Stomach (tissue), 4 donors: ENCODE data around the gene WFDC1.

Source experiments
- CTCF ChIP-seq, 7 experiments: fragments of 450-650 bp in 4 of 7; fragments of 200-600 bp in 3 of 7; sonication (generic) in 3 of 7; IDR thresholded peaks; one replicate each; pipeline ENCODE4 v1.5.1; 2016 to 2019; ENCODE audit warnings: antibody characterized with exemption in 7 of 7, control low read depth in 2 of 7, mild to moderate bottlenecking in 1 of 7
- POLR2AphosphoS5 ChIP-seq, 3 donors: sonication (generic); formaldehyde crosslinking; IDR thresholded peaks; one replicate each; pipeline ENCODE4 v1.6.1; 2016; ENCODE audit warnings: antibody characterized with exemption in 3 of 3

GRCh38 chr16:84355149-84355548, 60.5 kb downstream of the WFDC1 start:
- TF ChIP-seq CTCF (IDR thresholded peaks at IDR 0.05) (no peak), POLR2AphosphoS5 (IDR thresholded peaks at IDR 0.05) (no peak)
